HEK293T (cell line): ENCODE results near the gene NTN1.

Experiments
- BHLHE40 ChIP-seq: fragments of 450-650 bp; IDR thresholded peaks from 2 replicates; pipeline ENCODE4 v1.6.1; 2016; ENCODE audit warnings: mild to moderate bottlenecking, moderate library complexity, borderline replicate concordance
- PKNOX1 ChIP-seq: fragments of 450-650 bp; IDR thresholded peaks from 2 replicates; pipeline ENCODE4 v1.6.1; 2016
- SUZ12 ChIP-seq: fragments of 450-650 bp; IDR thresholded peaks from 2 replicates; pipeline ENCODE4 v1.6.1; 2016; ENCODE audit warnings: mild to moderate bottlenecking

GRCh38 chr17:9032583-9032982 lies 11.3 kb downstream of the NTN1 start:
- TF ChIP-seq BHLHE40 (no peak), PKNOX1 (no peak), SUZ12 (no peak)
